HCT116 (cell line): ENCODE data around the gene TNFSF11. TPM values are rescaled to one million over a fixed set of nuclear protein-coding genes. Genes with fewer than 3 reads are reported as not detected.
"Not testable (repeated sequence)": the region's sequence is repeated elsewhere in the genome, so short reads cannot be mapped to it uniquely, and the experiment has no call there.

Source experiments
- ATAC-seq: fragments of 200-7000 bp; cut with Tn5 transposase; 2 replicates; pipeline ENCODE4 v1.9.1; 2020; ENCODE audit warnings: mild to moderate bottlenecking, moderate library complexity
- BruUV-seq: library from RNA; stranded (reverse); fragments of 400-500 nt; replicated peaks from 2 replicates; lab custom pipeline; 2021; lab: Mats Ljungman, UMichigan
- CTCF ChIA-PET: fragments of 300-600 bp; sonication (Branson Sonifier 250); formaldehyde crosslinking; loops from one replicate; lab custom pipeline; 2021; ENCODE audit warnings: antibody characterized with exemption; lab: Charles Lee
- POLR2A ChIA-PET: fragments of 300-600, 350-600 bp; sonication (Branson Sonifier 250); formaldehyde crosslinking; loops from one replicate; lab custom pipeline; 2021; ENCODE audit warnings: antibody characterized with exemption; lab: Charles Lee
- RAD21 ChIA-PET, 2 experiments: fragments of 300-600 bp; sonication (Branson Sonifier 250); formaldehyde crosslinking; loops; one replicate each; lab custom pipeline; 2023; ENCODE audit warnings: low total read pairs in 2 of 2; ENCODE audit not compliant: uncharacterized antibody in 2 of 2, unreplicated experiment in 2 of 2, low non-redundant PET in 1 of 2; lab: Charles Lee
- DNase-seq: peaks from one replicate; pipeline ENCODE4 v3.0.0-alpha.2; 2010; ENCODE audit warnings: low read depth, low spot score
- H2AFZ ChIP-seq: fragments of 200-600 bp; shearing (Covaris generic), sonication (generic); 2 replicates; pipeline ENCODE4 v1.6.1; 2017; ENCODE audit warnings: low read depth, mixed run types, mixed read lengths, antibody characterized with exemption, low read length; ENCODE audit not compliant: poor library complexity, severe bottlenecking
- H3K27ac ChIP-seq: 2 replicates; pipeline ENCODE4 v1.5.1; 2012; ENCODE audit warnings: low read depth, low read length
- H3K27me3 ChIP-seq: fragments of 200-600 bp; sonication (generic); 2 replicates; pipeline ENCODE4 v1.6.1; 2016; ENCODE audit warnings: mixed run types, low read length, mixed read lengths; ENCODE audit not compliant: insufficient read depth
- H3K36me3 ChIP-seq, 2 experiments: fragments of 200-500 bp in 1 of 2; fragments of 200-600 bp in 1 of 2; sonication (Bioruptor generic) in 1 of 2; sonication (generic) in 1 of 2; 2 replicates each; pipeline versions ENCODE4 v1.5.1 to v1.6.1; 2014 to 2016; ENCODE audit warnings: low read length in 2 of 2, inconsistent platforms in 1 of 2, mixed read lengths in 1 of 2, mixed run types in 1 of 2; ENCODE audit not compliant: insufficient read depth in 2 of 2, control insufficient read depth in 1 of 2
- H3K4me1 ChIP-seq, 2 experiments: fragments of 200-600 bp in 1 of 2; sonication (generic) in 1 of 2; 2 replicates each; pipeline versions ENCODE4 v1.5.1 to v1.6.1; 2012 to 2017; ENCODE audit warnings: low read length in 2 of 2, inconsistent platforms in 1 of 2, mild to moderate bottlenecking in 1 of 2, mixed read lengths in 1 of 2, mixed run types in 1 of 2, moderate library complexity in 1 of 2; ENCODE audit not compliant: insufficient read depth in 2 of 2, control insufficient read depth in 1 of 2
- H3K4me2 ChIP-seq: fragments of 200-600 bp; sonication (generic); 2 replicates; pipeline ENCODE4 v1.6.1; 2017; ENCODE audit warnings: mixed run types, low read length, mixed read lengths
- H3K4me3 ChIP-seq, 2 experiments: fragments of 200-600 bp in 1 of 2; sonication (generic) in 1 of 2; replicated peaks in 1 of 2; 2 replicates each; pipeline ENCODE4 v1.5.1; 2011 to 2016; ENCODE audit warnings: low read length in 2 of 2, control low read depth in 1 of 2, low read depth in 1 of 2, mild to moderate bottlenecking in 1 of 2, mixed read lengths in 1 of 2, mixed run types in 1 of 2
- H3K79me2 ChIP-seq: fragments of 200-600 bp; sonication (generic); 2 replicates; pipeline ENCODE4 v1.6.1; 2017; ENCODE audit warnings: mild to moderate bottlenecking, mixed run types, low read length, moderate library complexity, mixed read lengths; ENCODE audit not compliant: insufficient read depth
- H3K9ac ChIP-seq: fragments of 200-600 bp; sonication (generic); 2 replicates; pipeline ENCODE4 v1.6.1; 2016; ENCODE audit warnings: low read length, mixed read lengths
- H3K9me2 ChIP-seq: fragments of 200-600 bp; sonication (generic), shearing (Covaris generic); 2 replicates; pipeline ENCODE4 v1.6.1; 2017; ENCODE audit warnings: mixed run types, mild to moderate bottlenecking, moderate library complexity; ENCODE audit not compliant: insufficient read depth
- H3K9me3 ChIP-seq, 2 experiments: fragments of 200-500 bp in 1 of 2; fragments of 200-600 bp in 1 of 2; sonication (Bioruptor generic) in 1 of 2; sonication (generic) in 1 of 2; 2 replicates each; pipeline ENCODE4 v1.6.1; 2014 to 2017; ENCODE audit warnings: low read length in 2 of 2, mixed read lengths in 2 of 2, inconsistent platforms in 1 of 2, low read depth in 1 of 2, mild to moderate bottlenecking in 1 of 2, mixed run types in 1 of 2, moderate library complexity in 1 of 2; ENCODE audit not compliant: control insufficient read depth in 1 of 2, insufficient read depth in 1 of 2
- H4K20me1 ChIP-seq: fragments of 200-600 bp; sonication (generic), shearing (Covaris generic); 2 replicates; pipeline ENCODE4 v1.6.1; 2017; ENCODE audit warnings: mixed run types, mild to moderate bottlenecking, moderate library complexity; ENCODE audit not compliant: insufficient read depth
- CEBPB ChIP-seq: IDR thresholded peaks from 2 replicates; pipeline ENCODE4 v1.6.1; 2012; ENCODE audit warnings: low read depth
- EZH2phosphoT487 ChIP-seq: fragments of 200-600 bp; IDR thresholded peaks from 2 replicates; pipeline ENCODE4 v1.6.1; 2018; ENCODE audit warnings: antibody characterized with exemption, borderline replicate concordance
- JUND ChIP-seq: IDR thresholded peaks from 2 replicates; pipeline ENCODE4 v1.6.1; 2012
- RAD21 ChIP-seq: IDR thresholded peaks from 2 replicates; pipeline ENCODE4 v1.6.1; 2012; ENCODE audit warnings: low read depth, mild to moderate bottlenecking
- ZFX ChIP-seq: fragments of 450-650 bp; IDR thresholded peaks from 2 replicates; pipeline ENCODE4 v1.6.1; 2017
- ZNF274 ChIP-seq: fragments of 200-500 bp; sonication (Bioruptor generic); IDR thresholded peaks from 2 replicates; pipeline ENCODE4 v1.6.1; 2014; ENCODE audit warnings: mild to moderate bottlenecking, low read depth, low read length, inconsistent platforms
- intact Hi-C: fragments of 100-400 bp; cut with micrococcal nuclease; formaldehyde crosslinking; loops from 2 replicates; pipeline ENCODE4 v1.10.0; 2022
- total RNA-seq: library from RNA; stranded (reverse); gene quantifications from one replicate; pipeline ENCODE4 v1.2.1, GENCODE V29; 2021; ENCODE audit not compliant: unreplicated experiment
- TF ChIP-seq, protein P1 (sequence below), 3 experiments: fragments of 200-600 bp in 1 of 3; sonication (generic) in 1 of 3; IDR thresholded peaks in 2 of 3; conservative IDR thresholded peaks in 1 of 3; 2 replicates each; pipeline ENCODE4 v1.5.1; 2012 to 2017; ENCODE audit warnings: low read depth in 2 of 3, low read length in 2 of 3, antibody characterized with exemption in 1 of 3, borderline replicate concordance in 1 of 3, control low read depth in 1 of 3, mild to moderate bottlenecking in 1 of 3, mixed read lengths in 1 of 3, mixed run types in 1 of 3, moderate library complexity in 1 of 3; ENCODE audit not compliant: insufficient read depth in 1 of 3
- TF ChIP-seq, protein P2 (sequence below): IDR thresholded peaks from 2 replicates; pipeline ENCODE4 v1.6.1; 2012

The TNFSF11 gene
- total RNA-seq, 1 experiment from 2014 or later = not detected

DNA sequence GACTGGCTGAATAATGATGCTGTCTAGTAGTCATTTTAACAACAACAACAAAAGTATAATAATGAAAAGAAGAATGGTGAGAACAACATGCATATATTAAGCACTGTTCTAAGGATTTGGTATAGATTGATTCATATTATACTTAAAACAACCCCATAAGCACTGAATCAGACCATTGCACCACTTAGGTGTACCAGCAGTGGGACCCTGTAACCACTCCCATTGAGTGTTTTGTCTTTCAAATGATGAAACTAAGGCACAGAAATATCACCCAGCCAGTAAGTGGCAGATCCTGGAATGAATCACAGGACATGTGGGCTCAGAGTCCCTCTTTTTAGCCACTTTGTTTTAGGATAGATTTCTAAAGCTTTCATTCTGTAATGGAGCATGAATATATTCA, 14.9 kb upstream of the TNFSF11 start:
- no peak for ATAC-seq

DNA sequence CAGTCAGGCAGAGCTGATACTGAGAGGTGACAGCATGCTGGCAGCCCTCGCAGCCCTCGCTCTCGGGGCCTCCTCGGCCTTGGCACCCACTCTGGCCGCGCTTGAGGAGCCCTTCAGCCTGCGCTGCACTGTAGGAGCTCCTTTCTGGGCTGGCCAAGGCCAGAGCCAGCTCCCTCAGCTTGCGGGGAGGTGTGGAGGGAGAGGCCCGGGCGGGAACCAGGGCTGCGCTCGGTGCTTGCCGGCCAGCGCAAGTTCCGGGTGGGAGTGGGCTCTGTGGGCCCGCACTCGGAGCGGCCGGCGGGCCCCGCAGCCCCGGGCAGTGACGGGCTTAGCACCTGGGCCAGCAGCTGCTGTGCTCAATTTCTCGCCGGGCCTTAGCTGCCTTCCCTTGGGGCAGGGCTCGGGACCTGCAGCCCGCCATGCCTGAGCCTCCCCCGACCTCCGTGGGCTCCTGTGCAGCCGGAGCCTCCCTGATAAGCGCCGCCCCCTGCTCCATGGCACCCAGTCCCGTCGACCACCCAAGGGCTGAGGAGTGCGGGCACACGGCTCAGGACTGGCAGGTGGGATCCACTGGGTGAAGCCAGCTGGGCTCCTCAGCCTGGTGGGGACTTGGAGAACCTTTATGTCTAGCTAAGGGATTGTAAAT, 14.3 kb upstream of the TNFSF11 start:
- RAD21 ChIA-PET, H3K9me3 ChIP-seq, intact Hi-C loops, BruUV-seq, H3K27ac ChIP-seq, H3K4me3 ChIP-seq, H2AFZ ChIP-seq, H3K4me1 ChIP-seq, H3K9me2 ChIP-seq, ATAC-seq, H3K79me2 ChIP-seq, DNase-seq, H3K27me3 ChIP-seq, CTCF ChIA-PET, POLR2A ChIA-PET, H3K9ac ChIP-seq, H3K36me3 ChIP-seq, H3K4me2 ChIP-seq, H4K20me1 ChIP-seq: not testable (repeated sequence)

More for the DNA sequence above, 14.9 kb upstream of the TNFSF11 start:
- Histone ChIP-seq H3K9me2 (no peaks in the 10 kb centered on the region), H4K20me1 (no peaks in the 10 kb centered on the region), H3K79me2 (no peaks in the 10 kb centered on the region), H3K4me3 (no peak overlapping the region), H3K4me1 (no peaks in the 10 kb centered on the region), H3K36me3 (no peaks in the 10 kb centered on the region), H3K27me3 (no peaks in the 10 kb centered on the region), H2AFZ (no peak overlapping the region), H3K9me3 (no peaks in the 10 kb centered on the region), H3K27ac (no peak overlapping the region), H3K9ac (no peak overlapping the region), H3K4me2 (no peak overlapping the region)
- CTCF ChIA-PET = no interaction called here
- POLR2A ChIA-PET = no interaction called here
- BruUV-seq = no TSS peak
- RAD21 ChIA-PET = no interaction called here
- intact Hi-C loops = no loop called here
- no peak for DNase-seq
- TF ChIP-seq JUND (no peak), EZH2phosphoT487 (no peak), CEBPB (no peak), ZNF274 (no peak), RAD21 (no peak), ZFX (no peak)
- TF ChIP-seq, protein P1, sequence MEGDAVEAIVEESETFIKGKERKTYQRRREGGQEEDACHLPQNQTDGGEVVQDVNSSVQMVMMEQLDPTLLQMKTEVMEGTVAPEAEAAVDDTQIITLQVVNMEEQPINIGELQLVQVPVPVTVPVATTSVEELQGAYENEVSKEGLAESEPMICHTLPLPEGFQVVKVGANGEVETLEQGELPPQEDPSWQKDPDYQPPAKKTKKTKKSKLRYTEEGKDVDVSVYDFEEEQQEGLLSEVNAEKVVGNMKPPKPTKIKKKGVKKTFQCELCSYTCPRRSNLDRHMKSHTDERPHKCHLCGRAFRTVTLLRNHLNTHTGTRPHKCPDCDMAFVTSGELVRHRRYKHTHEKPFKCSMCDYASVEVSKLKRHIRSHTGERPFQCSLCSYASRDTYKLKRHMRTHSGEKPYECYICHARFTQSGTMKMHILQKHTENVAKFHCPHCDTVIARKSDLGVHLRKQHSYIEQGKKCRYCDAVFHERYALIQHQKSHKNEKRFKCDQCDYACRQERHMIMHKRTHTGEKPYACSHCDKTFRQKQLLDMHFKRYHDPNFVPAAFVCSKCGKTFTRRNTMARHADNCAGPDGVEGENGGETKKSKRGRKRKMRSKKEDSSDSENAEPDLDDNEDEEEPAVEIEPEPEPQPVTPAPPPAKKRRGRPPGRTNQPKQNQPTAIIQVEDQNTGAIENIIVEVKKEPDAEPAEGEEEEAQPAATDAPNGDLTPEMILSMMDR (IDR thresholded peaks at IDR 0.05 in 2 of 3, conservative IDR thresholded peaks at IDR 0.05 in 1 of 3; ENCODE audit: borderline replicate concordance in 1 of 3, insufficient read depth in 1 of 3, low read depth in 2 of 3, low read length in 2 of 3) = no peak
- TF ChIP-seq, protein P2, sequence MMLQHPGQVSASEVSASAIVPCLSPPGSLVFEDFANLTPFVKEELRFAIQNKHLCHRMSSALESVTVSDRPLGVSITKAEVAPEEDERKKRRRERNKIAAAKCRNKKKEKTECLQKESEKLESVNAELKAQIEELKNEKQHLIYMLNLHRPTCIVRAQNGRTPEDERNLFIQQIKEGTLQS = no peak

DNA sequence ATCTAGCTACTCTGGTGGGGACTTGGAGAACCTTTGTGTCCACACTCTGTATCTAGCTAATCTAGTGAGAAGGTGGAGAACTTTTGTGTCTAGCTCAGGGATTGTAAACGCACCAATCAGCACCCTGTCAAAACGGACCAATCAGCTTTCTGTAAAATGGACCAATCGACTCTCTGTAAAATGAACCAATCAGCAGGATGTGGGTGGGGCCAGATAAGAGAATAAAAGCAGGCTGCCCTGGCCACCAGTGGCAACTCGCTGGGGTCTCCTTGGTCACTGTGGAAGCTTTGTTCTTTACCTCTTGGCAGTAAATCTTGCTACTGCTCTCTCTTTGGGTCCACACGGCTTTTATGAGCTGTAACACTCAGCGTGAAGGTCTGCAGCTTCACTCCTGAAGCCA, 13.6 kb upstream of the TNFSF11 start:
- H3K79me2 ChIP-seq, DNase-seq, H3K9ac ChIP-seq, H3K36me3 ChIP-seq, H4K20me1 ChIP-seq, H2AFZ ChIP-seq, H3K9me3 ChIP-seq, CTCF ChIA-PET, H3K27me3 ChIP-seq, H3K9me2 ChIP-seq, H3K4me3 ChIP-seq, intact Hi-C loops, H3K27ac ChIP-seq, H3K4me2 ChIP-seq, RAD21 ChIA-PET, ATAC-seq, BruUV-seq, H3K4me1 ChIP-seq, POLR2A ChIA-PET: not testable (repeated sequence)
